Prostate gland (tissue), 2 donors: Measurements from ENCODE around the gene TMEM92.

Experiments
- CTCF ChIP-seq, 4 experiments: fragments of 200-600 bp in 2 of 4; fragments of 450-650 bp in 2 of 4; sonication (generic) in 2 of 4; IDR thresholded peaks; 1 replicate in 3 of 4; 2 replicates in 1 of 4; pipeline ENCODE4 v1.5.1; 2016 to 2019; ENCODE audit warnings: antibody characterized with exemption in 4 of 4, mild to moderate bottlenecking in 2 of 4, moderate library complexity in 2 of 4
- POLR2A ChIP-seq: fragments of 450-650 bp; IDR thresholded peaks from one replicate; pipeline ENCODE4 v1.6.1; 2016; ENCODE audit warnings: antibody characterized with exemption, mild to moderate bottlenecking
- POLR2AphosphoS5 ChIP-seq: sonication (generic); formaldehyde crosslinking; IDR thresholded peaks from one replicate; pipeline ENCODE4 v1.6.1; 2017; ENCODE audit warnings: antibody characterized with exemption

GRCh38 chr17:50252781-50253180 is 21.5 kb upstream of the TMEM92 start:
- TF ChIP-seq POLR2A (no peak), CTCF (IDR thresholded peaks at IDR 0.05) (no peak), POLR2AphosphoS5 (no peak)
